GM12891 (cell line): ENCODE results near the gene ZNF683.

ENCODE experiments used
- PAX5 ChIP-seq: IDR thresholded peaks from 2 replicates; pipeline ENCODE4 v1.6.1; 2011; ENCODE audit warnings: low read length, moderate library complexity, mild to moderate bottlenecking; ENCODE audit not compliant: insufficient read depth, severe bottlenecking
- POLR2A ChIP-seq: IDR thresholded peaks from 2 replicates; pipeline ENCODE4 v1.6.1; 2011; ENCODE audit warnings: low read depth, low read length, control low read depth
- POLR2AphosphoS5 ChIP-seq: IDR thresholded peaks from 2 replicates; pipeline ENCODE4 v1.6.1; 2011; ENCODE audit warnings: low read depth, low read length, control low read depth
- POU2F2 ChIP-seq: IDR thresholded peaks from 2 replicates; pipeline ENCODE4 v1.6.1; 2011; ENCODE audit warnings: low read depth, mild to moderate bottlenecking, control low read depth, low read length, moderate library complexity
- TAF1 ChIP-seq: IDR thresholded peaks from 2 replicates; pipeline ENCODE4 v1.6.1; 2011; ENCODE audit warnings: low read depth, low read length, control low read depth

GRCh38 chr1:26391450-26391849 lies 18.9 kb upstream of the ZNF683 start:
- TF ChIP-seq POU2F2 = no peak
- TF ChIP-seq TAF1 = no peak
- TF ChIP-seq POLR2A = no peak
- no peak for TF ChIP-seq POLR2AphosphoS5
- no peak for TF ChIP-seq PAX5
